GM18519 (cell line): ENCODE data around the gene PDRG1.
"Not testable (repeated sequence)": the region's sequence is repeated elsewhere in the genome, so short reads cannot be mapped to it uniquely, and the experiment has no call there.

Source experiments
- ATAC-seq: cut with Tn5 transposase; IDR thresholded peaks from one replicate; pipeline ENCODE4 v1.9.1; 2021; ENCODE audit warnings: mild to moderate bottlenecking, moderate library complexity; ENCODE audit not compliant: unreplicated experiment, low FRiP score

Gene PDRG1

DNA sequence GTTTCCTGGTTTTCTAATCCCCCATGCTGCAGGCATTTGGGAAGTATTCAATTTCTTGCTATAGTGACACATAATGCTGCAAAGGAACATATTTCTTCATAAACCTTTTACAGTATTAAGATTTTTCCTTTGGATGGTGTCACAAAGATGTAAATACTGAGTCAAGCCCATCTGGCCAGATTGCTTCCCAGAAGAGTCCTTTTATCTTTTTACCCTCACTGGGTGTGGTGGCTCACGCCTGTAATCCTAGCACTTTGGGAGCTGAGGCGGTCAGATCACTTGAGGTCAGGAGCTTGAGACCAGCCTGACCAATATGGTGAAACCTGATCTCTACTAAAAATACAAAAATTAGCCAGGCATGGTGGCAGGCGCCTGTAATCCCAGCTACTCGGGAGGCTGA is 22.2 kb downstream of the PDRG1 start:
- not testable (repeated sequence) for ATAC-seq

GRCh38 chr20:31927627-31928159 is 24.2 kb downstream of the PDRG1 start:
- ATAC-seq = no peak

- no peak for ATAC-seq
Measured at GRCh38 chr20:31926493-31926892, 25.4 kb downstream of the PDRG1 start.

GRCh38 chr20:31925631-31926030 is 26.2 kb downstream of the PDRG1 start:
- no peak for ATAC-seq

GRCh38 chr20:31924561-31924960 is 27.3 kb downstream of the PDRG1 start:
- ATAC-seq = no peak

- ATAC-seq = peak; percentile 54
Measured at GRCh38 chr20:31923388-31924331, 28.2 kb downstream of the PDRG1 start.

- no peak for ATAC-seq
Measured at GRCh38 chr20:31922588-31922987, 29.3 kb downstream of the PDRG1 start.

GRCh38 chr20:31922181-31922580 is 29.7 kb downstream of the PDRG1 start:
- no peak for ATAC-seq

GRCh38 chr20:31921480-31921879 is 30.4 kb downstream of the PDRG1 start:
- not testable (repeated sequence) for ATAC-seq

- no peak for ATAC-seq
Measured at GRCh38 chr20:31920275-31920855, 31.5 kb downstream of the PDRG1 start.

DNA sequence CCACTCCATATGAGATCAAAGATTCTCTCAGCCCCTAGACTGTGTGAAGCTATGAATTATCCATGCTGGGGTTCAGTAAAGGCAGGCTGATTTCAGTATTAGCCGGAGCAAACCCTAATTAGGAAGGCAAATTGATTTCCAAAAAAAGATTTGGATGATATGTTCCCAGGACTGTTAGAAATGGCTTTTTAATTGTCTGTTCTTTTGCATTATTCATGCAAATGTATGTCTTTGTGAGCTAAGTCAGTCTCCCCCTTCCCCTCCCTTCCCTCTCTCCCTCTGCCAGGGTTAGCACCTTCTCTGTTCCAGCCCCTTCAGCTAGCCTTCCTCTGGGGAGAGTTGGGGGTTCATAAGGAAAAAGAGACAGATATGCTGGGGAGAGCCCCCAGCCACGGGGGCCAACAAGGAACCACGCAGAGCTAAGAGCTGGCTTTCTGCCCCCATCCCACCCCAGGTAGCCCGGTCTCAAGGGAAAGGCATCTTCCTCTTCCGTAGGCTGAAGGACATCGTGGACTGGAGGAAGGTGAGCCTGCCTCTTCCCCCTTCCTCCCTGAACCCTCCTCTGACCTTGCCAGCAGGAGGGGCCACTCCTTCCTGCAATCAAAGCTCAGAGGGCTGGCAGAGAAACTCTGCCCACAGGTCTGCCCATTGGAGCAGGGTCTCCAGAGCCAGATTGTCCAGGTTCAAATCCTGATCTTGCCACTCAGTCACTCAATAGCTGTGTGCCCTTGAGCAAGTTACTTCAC is 32.3 kb downstream of the PDRG1 start:
- ATAC-seq = no peak

GRCh38 chr20:31918466-31919105 is 33.3 kb downstream of the PDRG1 start:
- no peak for ATAC-seq

GRCh38 chr20:31917962-31918412 is 33.9 kb downstream of the PDRG1 start:
- ATAC-seq = not testable (repeated sequence)

DNA sequence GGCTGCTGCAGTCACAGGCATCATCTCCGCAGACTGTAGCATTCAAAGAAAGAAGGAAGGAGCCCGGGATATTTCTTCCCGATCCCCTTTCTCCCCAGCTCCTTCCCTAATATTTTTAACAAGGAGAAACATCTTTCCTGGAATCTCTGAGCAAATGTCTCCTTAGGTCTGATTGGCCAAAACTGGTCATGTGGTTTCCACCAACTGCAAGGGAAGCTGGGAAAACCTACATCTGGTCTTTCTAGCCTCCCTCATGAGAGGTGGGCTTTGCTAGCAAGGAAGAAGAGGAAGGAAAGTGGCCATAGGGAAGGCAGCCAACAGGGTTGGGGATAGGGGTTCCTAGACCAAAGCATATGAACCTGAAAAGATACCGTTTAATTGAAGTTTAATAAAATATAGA is 35.1 kb downstream of the PDRG1 start:
- ATAC-seq = no peak

GRCh38 chr20:31915491-31916280 is 36.2 kb downstream of the PDRG1 start:
- no peak for ATAC-seq

- ATAC-seq = no peak
Measured at GRCh38 chr20:31914170-31914569, 37.7 kb downstream of the PDRG1 start.

DNA sequence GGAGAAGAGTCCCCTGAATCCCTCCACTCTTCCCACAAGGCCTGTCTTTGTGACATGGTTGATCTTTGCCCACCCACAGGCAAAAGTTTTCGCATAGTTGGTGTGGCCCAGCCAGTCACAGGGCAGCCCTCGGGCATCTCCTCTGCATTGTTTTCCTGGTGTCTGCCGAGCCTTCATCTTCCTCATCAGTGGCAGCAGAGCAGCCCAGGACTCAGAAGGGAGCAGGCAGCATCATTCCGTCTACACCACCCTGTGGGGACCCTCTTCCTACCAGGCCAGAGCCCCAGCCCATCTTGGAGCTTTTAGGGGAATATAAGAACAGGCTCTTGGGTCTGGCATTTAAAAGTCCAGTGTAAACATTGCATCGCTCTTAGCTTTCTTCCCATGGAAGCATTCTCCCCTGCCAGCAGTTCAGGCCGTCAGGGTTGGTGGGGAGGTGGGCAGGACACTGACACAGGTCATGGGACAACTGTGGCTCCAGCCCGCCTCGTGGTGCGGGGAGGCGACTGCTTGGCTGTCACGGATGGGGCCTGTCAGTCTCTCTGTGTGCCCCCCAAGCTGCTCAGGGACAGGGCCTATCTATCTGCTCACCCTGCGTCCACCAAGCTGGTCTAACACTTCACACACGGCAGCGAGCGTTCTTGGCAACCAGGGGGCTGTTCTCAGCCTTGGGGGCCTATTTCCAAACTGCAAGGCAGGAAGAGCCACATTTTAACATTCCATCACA is 38.3 kb downstream of the PDRG1 start:
- ATAC-seq = no peak

DNA sequence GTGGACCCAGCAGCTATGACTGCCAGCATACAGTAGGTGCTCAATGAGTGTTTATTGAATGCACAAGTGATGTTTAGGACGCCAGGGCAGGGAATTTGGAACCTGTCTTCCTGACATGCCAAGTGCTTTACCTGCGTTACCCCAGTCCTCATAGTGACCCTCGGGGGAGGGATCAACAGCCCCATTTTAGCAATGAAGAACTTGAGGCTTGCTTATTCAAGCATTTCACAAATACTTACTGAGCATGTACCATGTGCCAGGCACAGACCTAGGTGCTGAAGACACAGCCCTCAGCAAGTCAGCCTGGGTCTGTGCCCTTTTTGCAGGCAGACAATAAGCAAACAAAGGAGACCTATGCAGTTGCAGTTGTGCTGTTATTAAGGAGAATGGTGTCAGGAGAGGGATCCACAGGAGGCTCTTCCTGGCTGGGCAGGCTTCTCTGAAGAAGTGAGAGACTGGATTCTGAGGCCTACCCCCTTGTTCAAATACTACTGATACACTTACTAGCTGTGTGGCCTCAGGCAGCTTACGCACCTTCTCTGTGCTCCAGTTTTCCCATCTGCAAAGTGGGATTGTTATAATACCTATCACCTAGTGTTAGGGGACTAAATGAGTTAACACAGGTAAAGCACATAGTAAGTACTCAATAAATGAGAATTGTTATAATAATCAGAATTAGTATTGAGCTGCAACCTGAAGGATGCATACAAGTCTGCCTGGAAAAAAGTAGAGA is 41.6 kb downstream of the PDRG1 start:
- no peak for ATAC-seq
